Type B pancreatic cell (in vitro differentiated cells): ENCODE results near the gene CARS1. TPM values are rescaled to one million over a fixed set of nuclear protein-coding genes. Genes with fewer than 3 reads are reported as not detected.

ENCODE experiments used
- DNase-seq: peaks from one replicate; pipeline ENCODE4 v3.0.0; 2021; ENCODE audit warnings: mixed read lengths; ENCODE audit not compliant: unreplicated experiment; ENCODE audit errors: extremely low spot score
- H3K27ac Mint-ChIP-seq: 2 replicates; pipeline ENCODE4 v1.8.0; 2021; ENCODE audit warnings: mild to moderate bottlenecking, mixed read lengths
- H3K27me3 Mint-ChIP-seq: 2 replicates; pipeline ENCODE4 v1.8.0; 2021; ENCODE audit warnings: mixed read lengths
- H3K36me3 Mint-ChIP-seq: 2 replicates; pipeline ENCODE4 v1.8.0; 2021; ENCODE audit warnings: mixed read lengths
- H3K4me1 Mint-ChIP-seq: one replicate; pipeline ENCODE4 v1.8.0; 2021; ENCODE audit warnings: mixed read lengths; ENCODE audit not compliant: unreplicated experiment
- H3K4me3 Mint-ChIP-seq: 2 replicates; pipeline ENCODE4 v1.8.0; 2021; ENCODE audit warnings: mild to moderate bottlenecking, mixed read lengths
- H3K9me3 Mint-ChIP-seq: 2 replicates; pipeline ENCODE4 v1.8.0; 2021; ENCODE audit warnings: mixed read lengths
- CTCF ChIP-seq: fragments of 200-600 bp; sonication (generic); conservative IDR thresholded peaks from 2 replicates; pipeline ENCODE4 v1.5.0; 2021; ENCODE audit warnings: antibody characterized with exemption, mild to moderate bottlenecking
- total RNA-seq: library from RNA; stranded (reverse); gene quantifications from 2 replicates; pipeline ENCODE4 v1.2.1, GENCODE V29; 2021; ENCODE audit warnings: low replicate concordance

Gene CARS1
- total RNA-seq, 1 donor from 2014 or later, result 38.9 TPM

DNA sequence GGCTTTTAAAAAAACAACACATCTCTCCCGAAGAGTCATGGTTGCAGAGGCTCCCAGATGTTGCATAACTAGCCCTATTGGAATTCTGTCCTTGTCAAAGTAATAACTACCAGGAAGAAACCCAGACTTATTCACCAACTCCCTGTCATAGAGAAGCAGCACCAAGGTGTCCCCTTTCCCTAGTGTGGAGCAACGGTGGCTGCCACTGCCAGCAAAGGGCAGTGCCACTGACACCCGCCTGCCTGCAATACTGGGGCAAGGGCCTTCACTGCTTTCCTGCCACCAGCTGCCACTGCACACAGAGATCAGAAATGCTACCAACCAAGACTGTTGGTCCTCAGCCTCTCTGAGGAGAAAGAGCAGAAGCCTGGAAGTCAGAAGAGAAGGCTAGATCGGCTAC is 92.4 kb downstream of the CARS1 start:
- Mint-ChIP-seq H3K27me3 (no peaks in the 10 kb centered on the region), H3K4me3 (no peak overlapping the region), H3K4me1 (no peaks in the 10 kb centered on the region), H3K27ac (no peak overlapping the region), H3K36me3 (peaks cover 58% of the 10 kb centered on the region), H3K9me3 (no peaks in the 10 kb centered on the region)
- no peak for TF ChIP-seq CTCF
- no peak for DNase-seq

DNA sequence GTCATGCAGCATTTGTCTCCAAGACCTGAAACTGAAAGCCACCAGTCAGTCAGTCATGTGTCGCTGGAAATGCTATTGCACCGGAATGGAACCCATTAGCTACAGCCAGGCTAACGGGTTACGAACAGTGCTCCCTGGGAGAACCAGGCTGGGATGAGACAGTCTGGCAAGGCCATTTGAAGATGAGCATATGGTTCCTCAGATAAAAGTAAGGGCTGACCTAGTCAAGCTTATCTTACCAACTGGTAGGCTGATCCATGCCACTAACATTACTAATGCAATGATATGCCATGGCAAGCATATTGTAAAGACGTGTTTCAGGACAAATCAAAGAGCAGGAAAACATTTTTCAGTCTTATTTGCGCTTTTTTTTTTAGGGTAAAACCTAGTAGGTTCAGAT is 93.5 kb downstream of the CARS1 start:
- H3K27me3 Mint-ChIP-seq, result no peaks in the 10 kb centered on the region
- H3K4me3 Mint-ChIP-seq, result no peak overlapping the region
- DNase-seq, result no peak
- no peak for TF ChIP-seq CTCF
- H3K36me3 Mint-ChIP-seq, result peaks cover 61% of the 10 kb centered on the region
- no peaks in the 10 kb centered on the region for H3K9me3 Mint-ChIP-seq
- no peaks in the 10 kb centered on the region for H3K4me1 Mint-ChIP-seq
- H3K27ac Mint-ChIP-seq, result no peak overlapping the region

DNA sequence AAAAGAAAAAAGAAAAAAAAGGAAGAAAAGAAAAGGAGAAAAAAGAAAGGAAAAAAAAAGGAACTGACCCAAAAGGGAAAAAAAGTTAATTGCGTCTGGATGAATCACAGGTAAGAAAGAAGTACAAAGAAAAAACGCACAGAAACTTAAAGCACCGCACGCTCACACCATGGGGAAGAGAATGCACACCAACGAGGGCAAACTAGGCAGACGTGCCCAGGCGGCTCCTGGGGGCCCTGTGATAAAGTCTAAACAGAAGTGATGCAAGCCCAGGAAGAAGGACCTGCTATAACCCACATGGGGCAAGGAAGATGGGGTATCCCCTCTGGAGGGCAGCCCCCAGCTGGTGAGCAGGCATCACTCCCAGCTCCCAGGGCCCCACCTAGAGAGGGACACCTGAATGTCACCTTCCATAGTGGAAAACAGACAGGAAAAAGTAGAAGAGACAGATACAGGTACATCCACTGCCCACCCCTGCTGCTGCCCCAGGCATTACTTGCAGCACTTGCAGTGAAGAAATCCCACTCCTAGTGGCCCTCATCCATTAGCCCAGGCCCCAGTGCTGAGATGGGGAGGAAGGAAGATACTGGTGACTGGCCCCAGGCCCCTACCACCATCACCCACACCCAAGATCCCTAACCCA is 94.0 kb downstream of the CARS1 start:
- DNase-seq, result no peak
- no peaks in the 10 kb centered on the region for H3K4me1 Mint-ChIP-seq
- H3K27me3 Mint-ChIP-seq, result no peaks in the 10 kb centered on the region
- peaks cover 66% of the 10 kb centered on the region for H3K36me3 Mint-ChIP-seq
- H3K9me3 Mint-ChIP-seq, result no peaks in the 10 kb centered on the region
- no peak overlapping the region for H3K27ac Mint-ChIP-seq
- TF ChIP-seq CTCF, result no peak
- H3K4me3 Mint-ChIP-seq, result no peak overlapping the region

GRCh38 chr11:2961080-2961479 is 96.1 kb downstream of the CARS1 start:
- H3K27ac Mint-ChIP-seq, result no peak overlapping the region
- no peak for TF ChIP-seq CTCF
- H3K9me3 Mint-ChIP-seq, result no peaks in the 10 kb centered on the region
- no peak for DNase-seq
- H3K27me3 Mint-ChIP-seq, result no peaks in the 10 kb centered on the region
- H3K4me1 Mint-ChIP-seq, result no peaks in the 10 kb centered on the region
- no peak overlapping the region for H3K4me3 Mint-ChIP-seq
- peaks cover 53% of the 10 kb centered on the region for H3K36me3 Mint-ChIP-seq

DNA sequence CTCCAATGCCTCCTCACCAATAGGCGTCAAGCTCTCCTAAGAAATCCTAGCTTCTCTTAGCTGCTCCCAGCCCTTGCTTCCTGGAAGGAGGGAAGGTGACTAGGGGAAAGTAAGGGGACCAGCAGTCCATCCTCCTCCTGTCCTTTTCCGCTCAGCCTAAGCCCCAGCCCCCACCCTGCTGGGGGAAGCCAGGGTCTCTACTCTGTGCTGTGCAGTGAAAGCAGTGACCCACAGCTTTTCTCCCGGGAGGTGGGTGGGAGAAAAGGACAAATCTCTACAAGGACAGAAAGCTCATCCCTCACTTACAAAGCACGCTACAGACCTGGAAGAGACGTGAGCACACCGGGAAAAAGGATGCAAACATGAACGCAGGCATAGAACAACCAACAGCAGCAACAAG is 97.1 kb downstream of the CARS1 start:
- Mint-ChIP-seq H3K27me3 (no peaks in the 10 kb centered on the region), H3K27ac (no peak overlapping the region), H3K4me3 (no peak overlapping the region), H3K4me1 (peaks cover 3% of the 10 kb centered on the region), H3K36me3 (peaks cover 55% of the 10 kb centered on the region), H3K9me3 (no peaks in the 10 kb centered on the region)
- no peak for TF ChIP-seq CTCF
- no peak for DNase-seq

DNA sequence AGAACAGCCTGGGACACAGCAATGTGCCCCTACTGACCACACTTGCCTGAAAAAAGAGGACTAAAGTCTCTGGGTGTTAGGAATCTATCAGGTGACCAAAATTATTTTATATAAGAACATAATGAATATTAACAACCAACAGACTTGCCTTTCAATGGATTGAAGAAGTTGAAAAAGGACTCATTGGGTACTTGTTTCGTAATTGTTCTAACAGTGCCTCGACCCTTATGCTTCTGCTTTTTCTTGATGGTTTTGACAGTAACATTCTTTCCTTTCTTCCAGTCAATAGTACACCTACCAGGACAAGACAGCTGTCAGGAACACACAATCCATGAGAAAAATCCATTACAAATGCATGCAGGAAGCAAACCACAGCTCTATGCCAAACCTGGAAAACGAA is 99.0 kb downstream of the CARS1 start:
- H3K9me3 Mint-ChIP-seq, result no peaks in the 10 kb centered on the region
- no peak for TF ChIP-seq CTCF
- peaks cover 53% of the 10 kb centered on the region for H3K36me3 Mint-ChIP-seq
- peaks cover 3% of the 10 kb centered on the region for H3K4me1 Mint-ChIP-seq
- H3K4me3 Mint-ChIP-seq, result no peak overlapping the region
- H3K27me3 Mint-ChIP-seq, result no peaks in the 10 kb centered on the region
- H3K27ac Mint-ChIP-seq, result no peak overlapping the region
- DNase-seq, result no peak
